ENCODE results near the gene RNF224. TPM values are rescaled to one million over a fixed set of nuclear protein-coding genes. Genes with fewer than 3 reads are reported as not detected.

Gene RNF224
- total RNA-seq, 1 donor from 2014 or later: not detected

- H3K9me3 Mint-ChIP-seq: no peaks in the 10 kb centered on the region
- H3K27me3 Mint-ChIP-seq: no peaks in the 10 kb centered on the region
- H3K27ac Mint-ChIP-seq: peak overlapping the region; percentile 49
- intact Hi-C loops (cut with micrococcal nuclease): no loop called here
- peak overlapping the region; percentile 17 for H3K4me3 Mint-ChIP-seq
- DNase-seq: no peak
- H3K4me1 Mint-ChIP-seq: peaks cover 12% of the 10 kb centered on the region
- peaks cover 14% of the 10 kb centered on the region for H3K36me3 Mint-ChIP-seq (ENCODE audit: low read depth)
Observed at GRCh38 chr9:137275588-137276472, 48.5 kb downstream of the RNF224 start.

GRCh38 chr9:137276473-137277328 lies 49.4 kb downstream of the RNF224 start:
- Mint-ChIP-seq H3K4me1 (peaks cover 8% of the 10 kb centered on the region), H3K36me3 (ENCODE audit: low read depth) (peaks cover 9% of the 10 kb centered on the region), H3K27me3 (no peaks in the 10 kb centered on the region), H3K4me3 (peak overlapping the region; percentile 90), H3K9me3 (no peaks in the 10 kb centered on the region), H3K27ac (peak overlapping the region; percentile 91)
- intact Hi-C loops (cut with micrococcal nuclease): no loop called here
- DNase-seq: no peak

GRCh38 chr9:137277329-137278041 lies 50.2 kb downstream of the RNF224 start, which contains the start of gene TOR4A:
TOR4A (plus strand) TSS chr9:137277726; CDS start chr9:137278690, 964 bp downstream.
- Mint-ChIP-seq H3K4me1 (peaks cover 8% of the 10 kb centered on the region), H3K36me3 (ENCODE audit: low read depth) (peaks cover 13% of the 10 kb centered on the region), H3K27me3 (no peaks in the 10 kb centered on the region), H3K27ac (peak within 1 kb of the TSS; percentile 91), H3K9me3 (no peaks in the 10 kb centered on the region), H3K4me3 (peak within 1 kb of the TSS; percentile 90)
- peak; percentile 86 for DNase-seq
- intact Hi-C loops (cut with micrococcal nuclease): no loop called here

GRCh38 chr9:137278061-137278701 lies 50.9 kb downstream of the RNF224 start:
- peak; percentile 71 for DNase-seq
- Mint-ChIP-seq H3K9me3 (no peaks in the 10 kb centered on the region), H3K36me3 (ENCODE audit: low read depth) (peaks cover 14% of the 10 kb centered on the region), H3K27ac (peak overlapping the region; percentile 81), H3K27me3 (no peaks in the 10 kb centered on the region), H3K4me1 (peaks cover 9% of the 10 kb centered on the region), H3K4me3 (peak overlapping the region; percentile 90)
- intact Hi-C loops (cut with micrococcal nuclease): no loop called here

Other genes with a start within 250 kb of the RNF224 start
- gene PTGDS, start 250.0 kb upstream of the RNF224 start, total RNA-seq: not detected in 2 replicates
- gene LCNL1, start 244.5 kb upstream of the RNF224 start, total RNA-seq: not detected in 2 replicates
- 87.8 and 90.2 TPM in 2 replicates for gene PAXX, start 235.1 kb upstream of the RNF224 start, total RNA-seq
- not detected in 2 replicates for gene CLIC3, start 230.9 kb upstream of the RNF224 start, total RNA-seq
- gene ABCA2, start 199.3 kb upstream of the RNF224 start, total RNA-seq: 25.0 and 25.9 TPM in 2 replicates
- gene FUT7, start 195.4 kb upstream of the RNF224 start, total RNA-seq: 0.09 TPM in 1 of 2 replicates, not detected in the other
- 58.1 and 59.4 TPM in 2 replicates for gene NPDC1, start 181.3 kb upstream of the RNF224 start, total RNA-seq
- gene ENTPD2, start 173.4 kb upstream of the RNF224 start, total RNA-seq: 0.21 TPM in 1 of 2 replicates, not detected in the other
- gene SAPCD2, start 156.9 kb upstream of the RNF224 start, total RNA-seq: 22.8 and 23.8 TPM in 2 replicates
- 17.1 and 19.1 TPM in 2 replicates for gene UAP1L1, start 150.0 kb upstream of the RNF224 start, total RNA-seq
- 49.7 and 50.1 TPM in 2 replicates for gene MAN1B1, start 140.5 kb upstream of the RNF224 start, total RNA-seq
- 365 and 375 TPM in 2 replicates for gene DPP7, start 112.8 kb upstream of the RNF224 start, total RNA-seq
- 0.07 TPM in 1 of 2 replicates, not detected in the other for gene GRIN1, start 88.3 kb upstream of the RNF224 start, total RNA-seq
- gene LRRC26, start 57.5 kb upstream of the RNF224 start, total RNA-seq: not detected in 2 replicates
- not detected in 2 replicates for gene TMEM210, start 55.4 kb upstream of the RNF224 start, total RNA-seq
- 57.4 and 58.7 TPM in 2 replicates for gene ANAPC2, start 38.9 kb upstream of the RNF224 start, total RNA-seq
- 95.1 and 95.8 TPM in 2 replicates for gene SSNA1, start 38.8 kb upstream of the RNF224 start, total RNA-seq
- 15.1 and 16.3 TPM in 2 replicates for gene TPRN, start 26.8 kb upstream of the RNF224 start, total RNA-seq
- gene TMEM203, start 21.9 kb upstream of the RNF224 start, total RNA-seq: 38.8 and 39.3 TPM in 2 replicates
- gene NDOR1, start 21.8 kb upstream of the RNF224 start, total RNA-seq: 45.1 and 45.6 TPM in 2 replicates
- gene RNF208, start 5.3 kb upstream of the RNF224 start, total RNA-seq: 12.8 and 15.2 TPM in 2 replicates
- 0.54 and 0.68 TPM in 2 replicates for gene CYSRT1, start 2.3 kb upstream of the RNF224 start, total RNA-seq
- not detected in 2 replicates for gene SLC34A3, start 3.4 kb downstream of the RNF224 start, total RNA-seq
- gene TUBB4B, start 13.8 kb downstream of the RNF224 start, total RNA-seq: 292 and 299 TPM in 2 replicates
- gene STPG3, start 23.8 kb downstream of the RNF224 start, total RNA-seq: 0.54 and 0.99 TPM in 2 replicates
- gene NELFB, start 27.8 kb downstream of the RNF224 start, total RNA-seq: 72.4 and 75.3 TPM in 2 replicates
- gene TOR4A, start 50.2 kb downstream of the RNF224 start, total RNA-seq: 10.3 and 11.4 TPM in 2 replicates
- 12.9 and 13.4 TPM in 2 replicates for gene NRARP, start 74.8 kb downstream of the RNF224 start, total RNA-seq
- gene EXD3, start 195.7 kb downstream of the RNF224 start, total RNA-seq: 4.4 and 5.2 TPM in 2 replicates
- gene NOXA1, start 195.9 kb downstream of the RNF224 start, total RNA-seq: 0.30 and 0.36 TPM in 2 replicates
- not detected in 2 replicates for gene ENTPD8, start 213.9 kb downstream of the RNF224 start, total RNA-seq
- gene NSMF, start 231.8 kb downstream of the RNF224 start, total RNA-seq: 68.6 and 69.6 TPM in 2 replicates